CD4-positive, alpha-beta T cell treated with Interleukin-1 beta for 1 hour (primary cell): Measurements from ENCODE around the gene ZNF335.

Source experiments
- DNase-seq, 2 donors: peaks; one replicate each; pipeline ENCODE4 v3.0.0-alpha.2; 2020 to 2022

Gene ZNF335, protein sequence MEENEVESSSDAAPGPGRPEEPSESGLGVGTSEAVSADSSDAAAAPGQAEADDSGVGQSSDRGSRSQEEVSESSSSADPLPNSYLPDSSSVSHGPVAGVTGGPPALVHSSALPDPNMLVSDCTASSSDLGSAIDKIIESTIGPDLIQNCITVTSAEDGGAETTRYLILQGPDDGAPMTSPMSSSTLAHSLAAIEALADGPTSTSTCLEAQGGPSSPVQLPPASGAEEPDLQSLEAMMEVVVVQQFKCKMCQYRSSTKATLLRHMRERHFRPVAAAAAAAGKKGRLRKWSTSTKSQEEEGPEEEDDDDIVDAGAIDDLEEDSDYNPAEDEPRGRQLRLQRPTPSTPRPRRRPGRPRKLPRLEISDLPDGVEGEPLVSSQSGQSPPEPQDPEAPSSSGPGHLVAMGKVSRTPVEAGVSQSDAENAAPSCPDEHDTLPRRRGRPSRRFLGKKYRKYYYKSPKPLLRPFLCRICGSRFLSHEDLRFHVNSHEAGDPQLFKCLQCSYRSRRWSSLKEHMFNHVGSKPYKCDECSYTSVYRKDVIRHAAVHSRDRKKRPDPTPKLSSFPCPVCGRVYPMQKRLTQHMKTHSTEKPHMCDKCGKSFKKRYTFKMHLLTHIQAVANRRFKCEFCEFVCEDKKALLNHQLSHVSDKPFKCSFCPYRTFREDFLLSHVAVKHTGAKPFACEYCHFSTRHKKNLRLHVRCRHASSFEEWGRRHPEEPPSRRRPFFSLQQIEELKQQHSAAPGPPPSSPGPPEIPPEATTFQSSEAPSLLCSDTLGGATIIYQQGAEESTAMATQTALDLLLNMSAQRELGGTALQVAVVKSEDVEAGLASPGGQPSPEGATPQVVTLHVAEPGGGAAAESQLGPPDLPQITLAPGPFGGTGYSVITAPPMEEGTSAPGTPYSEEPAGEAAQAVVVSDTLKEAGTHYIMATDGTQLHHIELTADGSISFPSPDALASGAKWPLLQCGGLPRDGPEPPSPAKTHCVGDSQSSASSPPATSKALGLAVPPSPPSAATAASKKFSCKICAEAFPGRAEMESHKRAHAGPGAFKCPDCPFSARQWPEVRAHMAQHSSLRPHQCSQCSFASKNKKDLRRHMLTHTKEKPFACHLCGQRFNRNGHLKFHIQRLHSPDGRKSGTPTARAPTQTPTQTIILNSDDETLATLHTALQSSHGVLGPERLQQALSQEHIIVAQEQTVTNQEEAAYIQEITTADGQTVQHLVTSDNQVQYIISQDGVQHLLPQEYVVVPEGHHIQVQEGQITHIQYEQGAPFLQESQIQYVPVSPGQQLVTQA (N-terminal part only)

DNA sequence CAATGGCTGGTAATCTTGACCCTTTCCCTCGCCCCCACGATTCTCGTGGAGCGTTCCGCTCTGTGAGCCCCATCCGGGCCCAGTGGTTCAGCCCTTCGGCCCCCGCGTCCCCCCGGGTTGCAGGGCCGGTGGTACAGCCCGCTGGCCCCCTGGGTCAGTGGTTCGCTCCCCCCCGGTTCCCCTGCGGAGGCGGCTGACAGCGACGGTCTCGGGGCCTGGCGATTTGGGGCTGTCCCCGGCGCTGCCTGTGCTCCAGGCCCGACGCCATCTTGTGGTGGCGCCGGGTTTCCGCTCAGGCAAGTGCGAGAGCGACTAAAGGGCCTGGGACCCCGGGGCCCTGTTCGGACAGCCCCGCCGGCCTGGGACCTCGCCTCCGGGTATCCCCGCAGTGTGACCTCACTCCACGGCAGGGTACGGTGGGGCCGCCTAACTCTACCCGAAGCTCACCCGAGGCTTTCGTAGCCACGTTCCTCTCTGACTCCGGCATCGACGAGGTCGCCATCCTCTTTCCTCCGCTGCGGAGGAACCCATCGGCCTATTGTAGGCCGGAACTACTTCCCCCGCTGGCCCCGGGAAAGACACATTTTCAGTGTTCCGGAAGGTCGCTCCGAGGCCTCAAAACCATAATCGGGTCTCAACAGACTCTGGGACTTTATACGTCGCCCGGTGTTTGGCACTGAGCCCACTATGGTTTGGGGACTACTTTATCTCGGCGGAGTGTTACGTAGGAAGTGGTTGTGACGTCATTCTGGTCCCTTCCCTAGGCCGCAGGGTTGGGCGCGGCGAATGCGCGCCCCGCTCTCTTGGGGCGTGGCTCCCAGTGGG, at the start of gene ZNF335:
Gene ZNF335, minus strand, starts transcription at position 529 of the 825 bp plus-strand sequence. CDS start 793 bp downstream, outside the sequence.
- DNase-seq = peak; percentile 96

DNA sequence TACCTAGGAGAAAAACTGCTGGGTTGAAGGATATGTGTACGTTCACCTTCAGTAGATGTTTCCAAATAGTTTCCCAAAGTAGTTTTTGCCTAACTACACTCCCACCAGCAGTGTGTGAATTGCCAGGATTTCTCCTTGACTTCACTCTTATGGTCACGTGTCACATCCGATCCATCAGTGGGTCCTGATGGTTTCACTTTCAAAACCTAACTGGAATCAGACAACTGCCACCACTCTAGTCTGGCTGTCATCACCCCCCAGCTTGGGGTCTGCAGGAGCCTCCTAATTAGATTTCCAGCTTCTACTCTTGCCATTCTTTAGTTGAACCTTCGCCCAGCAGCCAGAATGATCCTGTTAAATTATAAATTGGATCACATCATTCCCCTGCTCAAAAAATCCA, 48.6 kb upstream of the ZNF335 start:
- no peak for DNase-seq

DNA sequence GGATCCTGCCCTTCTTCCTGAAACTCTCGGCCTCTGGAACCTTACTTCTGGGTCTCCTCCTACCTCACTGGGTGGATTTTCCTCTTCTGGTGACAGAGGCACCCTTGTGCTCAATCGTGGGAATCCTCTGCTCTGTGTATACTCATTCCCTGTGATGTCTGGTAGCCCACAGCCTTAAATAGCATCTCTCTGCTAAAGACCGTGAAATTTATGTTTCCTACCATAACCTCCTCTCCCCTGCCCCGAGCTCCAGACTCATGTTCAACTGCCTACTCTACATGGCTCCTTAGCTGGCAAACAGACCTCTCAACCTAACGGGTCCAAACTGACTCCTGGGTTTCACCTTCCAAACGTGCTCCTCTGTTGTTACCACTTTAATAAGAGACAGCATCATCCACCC, 46.6 kb upstream of the ZNF335 start:
- DNase-seq = no peak

DNA sequence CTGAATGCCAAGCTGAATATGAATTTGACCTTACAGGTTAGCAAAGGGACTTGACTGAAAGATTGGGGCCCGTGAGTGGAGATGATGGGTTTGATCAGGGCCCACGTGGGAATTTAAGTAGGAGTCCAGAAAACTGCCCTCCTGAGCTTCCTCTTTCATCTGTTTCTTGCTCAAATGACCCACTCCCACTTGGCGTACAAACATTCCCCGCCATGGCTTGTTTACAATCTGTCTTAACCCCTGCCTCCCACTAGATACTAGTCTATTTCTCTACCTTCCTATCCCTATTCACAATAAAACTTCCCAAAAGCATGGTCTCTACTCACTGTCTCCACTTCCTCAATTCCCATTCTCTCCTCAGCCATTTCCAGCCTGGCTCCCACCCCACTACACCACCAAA, 46.1 kb upstream of the ZNF335 start:
- no peak for DNase-seq

DNA sequence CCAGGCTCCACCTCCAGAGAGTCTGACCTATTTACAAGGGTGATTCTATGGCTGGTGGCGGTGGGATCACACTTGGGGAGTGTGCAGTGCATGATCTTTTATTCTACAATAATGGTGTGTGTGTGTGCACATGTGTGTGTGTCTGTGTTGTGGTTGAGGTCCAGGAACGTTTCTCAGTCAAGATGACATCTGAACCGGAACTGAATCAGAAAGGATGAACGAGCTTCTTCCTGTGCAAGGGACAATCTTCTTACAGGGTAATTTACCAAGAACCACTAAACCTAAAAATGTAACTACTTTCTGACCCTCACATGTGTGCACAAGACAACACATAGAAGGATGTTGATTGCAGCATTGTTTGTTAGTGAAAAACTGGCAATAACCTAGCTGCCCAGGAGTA, 45.3 kb upstream of the ZNF335 start:
- no peak for DNase-seq

DNA sequence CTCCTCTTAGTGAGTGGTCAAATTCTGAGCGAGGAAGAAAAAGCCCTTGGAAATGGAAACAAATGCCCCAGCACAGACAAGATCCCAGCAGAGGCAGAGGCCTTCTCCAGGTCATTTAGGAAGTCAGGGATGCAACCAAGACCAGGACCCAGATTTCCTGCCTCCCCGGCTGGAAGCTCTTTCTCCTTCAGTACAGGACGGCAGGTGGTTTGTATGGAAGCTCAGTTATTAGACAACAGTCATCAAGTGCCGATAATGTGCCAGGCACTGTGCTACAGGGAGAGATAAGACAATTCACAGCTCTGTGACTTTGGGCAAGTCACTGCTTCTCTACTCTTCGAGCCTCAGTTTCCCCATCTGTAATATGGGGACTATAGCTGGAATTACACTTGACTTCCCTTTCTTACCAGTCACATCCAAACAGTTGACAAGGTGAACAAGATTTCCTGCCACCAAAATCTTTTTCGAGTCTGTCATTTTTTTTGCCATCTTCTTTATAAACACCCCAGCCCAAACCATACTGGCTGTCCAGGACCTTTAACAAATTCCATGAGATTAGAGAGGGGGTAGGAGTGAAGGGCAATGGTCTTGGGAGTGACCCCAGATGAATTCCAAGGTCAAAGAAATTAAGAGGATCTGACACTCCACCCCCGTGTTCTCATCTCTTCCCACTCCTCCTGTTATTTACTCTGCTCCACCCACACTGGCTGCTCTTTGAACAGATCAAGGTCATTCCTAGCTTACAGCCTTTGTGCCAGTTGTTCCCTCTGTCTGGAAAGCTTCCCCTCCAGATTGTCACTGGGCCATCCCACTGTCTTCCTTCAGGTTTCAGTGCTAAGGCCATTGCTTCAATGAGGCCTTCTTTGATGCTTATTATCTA, 42.8 kb upstream of the ZNF335 start:
- no peak for DNase-seq

DNA sequence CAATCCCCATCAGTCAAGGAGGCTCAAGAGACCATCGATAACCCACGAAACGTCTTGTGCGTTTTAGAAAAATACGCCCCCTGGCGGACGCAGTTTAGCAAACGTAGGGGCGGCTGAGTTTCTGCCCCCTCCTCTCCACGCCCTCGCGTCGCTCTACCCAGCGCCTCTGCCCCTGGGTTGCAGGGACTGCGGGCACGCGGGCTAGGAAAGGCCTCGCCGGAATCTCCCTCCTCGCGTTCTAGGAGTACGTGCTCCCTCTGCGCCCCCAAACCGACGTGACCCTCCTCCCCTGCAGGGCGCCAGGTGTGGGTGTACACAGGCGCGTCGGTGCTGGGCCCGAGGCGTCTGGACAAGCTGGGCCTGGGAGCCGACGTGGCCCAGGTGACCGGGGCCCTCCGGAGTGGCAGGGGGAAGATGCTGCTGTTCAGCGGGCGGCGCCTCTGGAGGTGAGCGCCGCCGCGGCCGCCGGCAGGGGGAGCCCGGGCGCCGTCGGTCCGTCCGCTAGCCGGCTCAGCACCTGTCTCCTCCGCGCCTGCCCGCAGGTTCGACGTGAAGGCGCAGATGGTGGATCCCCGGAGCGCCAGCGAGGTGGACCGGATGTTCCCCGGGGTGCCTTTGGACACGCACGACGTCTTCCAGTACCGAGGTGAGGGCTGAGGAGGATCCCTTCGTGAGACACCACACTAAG, 42.0 kb upstream of the ZNF335 start:
- peak; percentile 70 to 77 for DNase-seq

DNA sequence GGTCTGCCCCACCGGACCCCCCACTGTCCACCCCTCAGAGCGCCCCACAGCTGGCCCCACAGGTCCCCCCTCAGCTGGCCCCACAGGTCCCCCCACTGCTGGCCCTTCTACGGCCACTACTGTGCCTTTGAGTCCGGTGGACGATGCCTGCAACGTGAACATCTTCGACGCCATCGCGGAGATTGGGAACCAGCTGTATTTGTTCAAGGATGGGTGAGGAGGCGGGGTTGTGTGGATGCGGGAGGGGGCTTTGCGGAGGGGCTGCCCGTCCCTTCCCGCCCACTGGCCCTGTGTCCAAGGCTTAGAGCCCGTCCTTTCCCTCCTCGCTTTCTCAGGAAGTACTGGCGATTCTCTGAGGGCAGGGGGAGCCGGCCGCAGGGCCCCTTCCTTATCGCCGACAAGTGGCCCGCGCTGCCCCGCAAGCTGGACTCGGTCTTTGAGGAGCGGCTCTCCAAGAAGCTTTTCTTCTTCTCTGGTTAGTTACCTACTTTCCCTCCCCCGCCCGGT, 41.4 kb upstream of the ZNF335 start:
- no peak for DNase-seq

DNA sequence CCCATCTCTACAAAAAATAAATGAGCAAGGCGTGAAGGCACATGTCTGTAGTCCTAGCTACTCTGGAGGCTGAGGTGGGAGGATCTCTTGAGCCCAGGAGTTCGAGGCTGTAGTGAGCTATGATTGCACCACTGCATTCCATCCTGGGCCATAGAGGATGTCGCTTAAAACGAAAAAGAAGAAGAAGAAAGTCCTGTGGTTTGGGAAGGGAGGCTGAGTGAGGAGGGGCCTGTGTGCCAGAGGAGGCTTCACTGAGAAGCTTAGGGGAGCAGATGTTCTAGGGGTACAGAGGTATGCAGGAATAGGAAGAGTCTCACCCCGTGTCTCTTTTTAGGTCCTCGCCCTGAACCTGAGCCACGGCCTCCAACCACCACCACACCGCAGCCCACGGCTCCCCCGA, 40.9 kb upstream of the ZNF335 start:
- DNase-seq = no peak

DNA sequence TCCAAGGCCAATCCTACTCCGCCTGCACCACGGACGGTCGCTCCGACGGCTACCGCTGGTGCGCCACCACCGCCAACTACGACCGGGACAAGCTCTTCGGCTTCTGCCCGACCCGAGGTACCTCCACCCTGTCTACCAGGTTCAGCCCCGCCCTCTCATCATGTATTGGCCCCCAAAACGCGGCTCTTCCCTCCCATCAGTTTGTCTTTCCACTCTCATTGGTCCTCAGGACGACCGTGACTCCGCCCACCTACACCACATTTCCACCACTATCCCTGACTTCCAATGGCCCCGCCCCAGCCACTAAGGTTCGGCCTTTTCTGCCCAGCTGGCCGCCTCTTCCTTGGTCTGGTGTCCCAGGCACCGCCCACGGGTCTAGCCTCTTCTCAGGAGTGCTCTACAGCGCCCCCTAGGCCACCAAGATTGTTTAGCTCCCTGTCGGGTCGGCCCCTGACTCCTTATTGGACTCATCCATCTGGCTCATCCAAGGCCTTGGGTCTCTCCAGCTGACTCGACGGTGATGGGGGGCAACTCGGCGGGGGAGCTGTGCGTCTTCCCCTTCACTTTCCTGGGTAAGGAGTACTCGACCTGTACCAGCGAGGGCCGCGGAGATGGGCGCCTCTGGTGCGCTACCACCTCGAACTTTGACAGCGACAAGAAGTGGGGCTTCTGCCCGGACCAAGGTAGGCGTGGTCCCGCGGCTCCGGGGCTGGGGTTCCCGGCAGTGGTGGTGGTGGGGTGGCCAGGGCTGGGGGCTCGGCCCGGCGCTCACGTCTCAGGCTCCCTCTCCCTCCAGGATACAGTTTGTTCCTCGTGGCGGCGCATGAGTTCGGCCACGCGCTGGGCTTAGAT, 39.9 kb upstream of the ZNF335 start:
- peak; percentile 30 to 63 for DNase-seq

DNA sequence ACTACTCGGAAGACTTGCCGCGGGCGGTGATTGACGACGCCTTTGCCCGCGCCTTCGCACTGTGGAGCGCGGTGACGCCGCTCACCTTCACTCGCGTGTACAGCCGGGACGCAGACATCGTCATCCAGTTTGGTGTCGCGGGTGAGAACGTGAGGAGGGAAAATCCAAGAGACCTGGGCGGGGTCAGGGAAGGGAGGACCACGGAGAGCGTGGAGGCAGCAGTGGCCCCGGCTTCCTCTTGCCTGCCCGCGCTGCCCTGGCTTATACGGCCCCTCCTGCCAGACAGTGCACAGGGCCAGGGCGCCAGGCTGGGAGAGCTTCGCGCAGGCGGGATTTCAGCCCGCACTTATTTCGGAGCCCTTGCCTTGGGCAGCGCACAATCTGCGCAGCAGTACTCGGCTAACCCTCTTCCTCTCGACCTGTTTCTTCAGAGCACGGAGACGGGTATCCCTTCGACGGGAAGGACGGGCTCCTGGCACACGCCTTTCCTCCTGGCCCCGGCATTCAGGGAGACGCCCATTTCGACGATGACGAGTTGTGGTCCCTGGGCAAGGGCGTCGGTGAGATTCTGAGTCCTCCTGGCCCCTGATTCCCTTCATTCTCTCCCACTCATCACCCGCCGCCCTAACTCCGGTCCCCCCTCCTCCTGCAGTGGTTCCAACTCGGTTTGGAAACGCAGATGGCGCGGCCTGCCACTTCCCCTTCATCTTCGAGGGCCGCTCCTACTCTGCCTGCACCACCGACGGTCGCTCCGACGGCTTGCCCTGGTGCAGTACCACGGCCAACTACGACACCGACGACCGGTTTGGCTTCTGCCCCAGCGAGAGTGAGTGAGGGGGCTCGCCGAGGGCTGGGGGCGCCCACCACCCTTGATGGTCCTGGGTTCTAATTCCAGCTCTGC, 38.7 kb upstream of the ZNF335 start:
- peak; percentile 51 to 70 for DNase-seq

DNA sequence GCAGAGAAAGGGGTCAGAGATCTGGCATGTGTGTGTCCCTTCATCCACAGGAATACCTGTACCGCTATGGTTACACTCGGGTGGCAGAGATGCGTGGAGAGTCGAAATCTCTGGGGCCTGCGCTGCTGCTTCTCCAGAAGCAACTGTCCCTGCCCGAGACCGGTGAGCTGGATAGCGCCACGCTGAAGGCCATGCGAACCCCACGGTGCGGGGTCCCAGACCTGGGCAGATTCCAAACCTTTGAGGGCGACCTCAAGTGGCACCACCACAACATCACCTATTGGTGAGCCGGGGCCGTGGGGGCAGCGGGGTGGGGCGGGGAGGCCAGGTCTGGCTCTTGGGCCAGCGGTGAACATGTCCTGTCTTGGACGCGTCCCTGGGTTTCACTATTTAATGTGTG, 37.8 kb upstream of the ZNF335 start:
- DNase-seq = no peak

DNA sequence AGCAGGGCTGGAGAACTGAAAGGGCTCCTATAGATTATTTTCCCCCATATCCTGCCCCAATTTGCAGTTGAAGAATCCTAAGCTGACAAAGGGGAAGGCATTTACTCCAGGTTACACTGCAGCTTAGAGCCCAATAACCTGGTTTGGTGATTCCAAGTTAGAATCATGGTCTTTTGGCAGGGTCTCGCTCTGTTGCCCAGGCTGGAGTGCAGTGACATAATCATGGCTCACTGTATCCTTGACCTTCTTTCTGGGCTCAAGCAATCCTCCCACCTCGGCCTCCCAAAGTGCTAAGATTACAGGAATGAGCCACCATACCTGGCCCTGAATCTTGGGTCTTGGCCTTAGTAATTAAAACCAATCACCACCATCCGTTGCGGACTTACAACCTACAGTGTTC, 35.7 kb upstream of the ZNF335 start:
- DNase-seq = no peak

DNA sequence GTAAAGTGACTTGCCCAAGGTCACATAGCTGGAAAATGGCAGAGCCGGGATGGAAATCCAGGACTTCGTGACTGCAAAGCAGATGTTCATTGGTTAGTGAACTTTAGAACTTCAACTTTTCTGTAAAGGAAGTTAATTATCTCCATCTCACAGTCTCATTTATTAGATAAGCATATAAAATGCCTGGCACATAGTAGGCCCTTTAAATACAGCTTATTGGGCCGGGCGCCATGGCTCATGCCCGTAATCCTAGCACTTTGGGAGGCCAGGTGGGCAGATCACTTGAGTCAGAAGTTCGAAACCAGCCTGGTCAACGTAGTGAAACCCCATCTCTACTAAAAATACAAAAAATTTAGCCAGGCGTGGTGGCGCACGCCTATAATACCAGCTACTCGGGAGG, 35.0 kb upstream of the ZNF335 start:
- no peak for DNase-seq

DNA sequence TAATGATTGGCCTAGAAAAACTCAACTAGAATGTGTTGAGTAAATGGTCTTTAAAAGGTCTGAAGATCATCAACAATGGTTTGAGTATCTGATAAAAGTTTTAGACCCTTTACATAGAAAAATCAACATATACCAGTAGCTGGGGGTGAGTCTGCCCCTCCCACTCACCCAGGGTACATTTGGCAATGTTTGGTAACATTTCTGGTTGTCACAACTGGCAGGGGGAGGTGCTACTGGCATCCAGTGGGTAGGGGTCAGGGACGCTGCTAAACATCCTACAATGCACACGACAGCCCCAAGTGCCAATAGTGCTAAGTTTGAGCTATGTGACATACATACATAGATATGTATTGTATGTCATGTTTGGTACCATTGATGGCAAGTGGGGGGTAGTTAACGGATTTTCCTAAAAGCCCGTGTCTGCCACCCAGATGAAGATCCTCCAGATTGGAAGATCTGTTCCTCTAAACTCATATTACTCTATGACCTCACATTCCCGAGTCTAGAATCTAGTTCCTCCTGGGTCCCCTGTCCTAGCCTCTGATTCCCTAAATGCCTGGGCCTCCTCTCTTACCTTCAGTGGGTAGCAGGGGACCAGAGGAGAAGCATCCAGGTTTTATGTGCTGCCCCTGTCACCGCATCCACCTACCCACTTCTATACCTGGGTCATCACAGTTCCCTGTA, 34.2 kb upstream of the ZNF335 start:
- no peak for DNase-seq

DNA sequence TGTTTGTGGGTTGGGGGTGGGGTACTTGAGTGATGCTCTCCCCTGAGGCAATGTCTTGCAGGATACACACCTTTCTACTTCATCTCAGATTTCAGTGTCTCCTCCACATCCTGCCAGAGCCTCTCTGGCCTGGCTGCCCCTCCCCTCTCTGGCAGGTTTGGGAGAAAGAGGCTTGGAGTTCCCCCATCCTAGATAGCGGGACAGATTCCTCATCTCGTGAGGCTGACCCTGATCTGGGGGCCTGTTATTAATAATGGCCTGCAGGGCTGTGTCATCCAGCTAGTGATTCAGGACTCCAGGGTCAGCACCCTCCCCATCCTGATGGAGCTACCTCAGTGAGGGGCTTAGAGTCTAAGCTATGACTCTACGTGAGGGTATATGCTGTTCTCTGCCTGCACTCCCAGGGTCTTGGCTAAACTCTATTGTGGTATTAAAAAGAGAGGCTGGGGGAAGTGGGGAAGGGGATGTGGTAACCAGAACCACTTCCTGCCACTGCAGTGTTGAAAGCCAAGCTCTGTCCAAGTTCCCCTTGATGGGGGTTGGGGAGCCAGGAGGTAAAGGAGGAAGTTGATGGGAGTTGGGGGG, 33.0 kb upstream of the ZNF335 start:
- DNase-seq = peak; percentile 58 to 72

DNA sequence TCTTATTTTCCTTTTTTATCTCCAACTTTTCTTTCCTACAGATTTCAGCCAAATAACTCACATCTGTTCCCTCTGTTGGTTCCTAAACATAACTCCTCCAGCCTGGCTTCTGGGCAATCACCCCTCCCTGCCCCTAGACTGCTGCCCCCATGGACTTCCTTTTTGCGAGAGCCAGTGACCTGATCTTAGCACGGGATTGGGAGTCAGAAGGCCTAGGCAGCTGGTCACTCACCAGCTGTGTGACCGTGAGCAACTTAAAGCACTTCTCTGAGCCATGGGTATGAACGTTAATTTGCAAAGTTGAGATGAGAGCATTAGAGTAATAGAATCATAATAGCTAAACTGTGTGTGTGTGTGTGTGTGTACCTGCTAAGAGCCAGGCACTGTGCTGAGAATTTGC, 32.2 kb upstream of the ZNF335 start:
- DNase-seq = peak in 1 of 2 donors; percentile 43
